Non-pigmented ciliary epithelial cell (primary cell): ENCODE results near the gene DNAL4.

Source experiments
- DNase-seq: peaks from one replicate; pipeline ENCODE4 v3.0.0-alpha.2; 2010; ENCODE audit warnings: low read depth

DNAL4 gene

DNA sequence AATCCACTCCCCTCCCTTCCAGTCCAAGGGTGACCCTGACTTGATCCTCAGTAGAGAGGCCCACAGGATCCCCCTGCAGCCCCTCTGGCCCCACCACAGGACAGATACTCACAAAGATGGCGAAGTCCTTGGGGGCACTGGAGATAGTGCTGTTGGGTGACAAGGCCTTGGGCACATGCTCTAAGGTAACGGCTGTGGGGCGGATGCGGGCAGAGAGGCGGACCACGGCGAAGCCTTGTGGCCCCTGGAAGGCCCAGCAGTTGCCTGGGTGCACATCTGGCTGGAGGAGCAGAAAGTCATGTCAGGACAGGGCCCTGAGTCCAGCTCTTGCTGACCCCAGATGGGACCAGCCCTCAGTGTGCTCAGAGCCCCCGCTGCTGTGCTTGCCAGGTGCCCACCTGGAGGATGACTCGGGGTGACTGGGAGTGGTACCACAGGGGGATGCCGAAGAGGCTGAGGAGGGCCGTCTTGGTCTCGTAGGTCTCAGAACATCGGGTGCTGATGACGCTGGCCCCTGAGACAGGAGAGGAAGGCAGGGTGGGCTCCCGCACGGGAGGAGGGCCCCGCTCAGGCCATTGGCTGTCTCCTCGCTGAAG is 55.4 kb downstream of the DNAL4 start:
- no peak for DNase-seq

DNA sequence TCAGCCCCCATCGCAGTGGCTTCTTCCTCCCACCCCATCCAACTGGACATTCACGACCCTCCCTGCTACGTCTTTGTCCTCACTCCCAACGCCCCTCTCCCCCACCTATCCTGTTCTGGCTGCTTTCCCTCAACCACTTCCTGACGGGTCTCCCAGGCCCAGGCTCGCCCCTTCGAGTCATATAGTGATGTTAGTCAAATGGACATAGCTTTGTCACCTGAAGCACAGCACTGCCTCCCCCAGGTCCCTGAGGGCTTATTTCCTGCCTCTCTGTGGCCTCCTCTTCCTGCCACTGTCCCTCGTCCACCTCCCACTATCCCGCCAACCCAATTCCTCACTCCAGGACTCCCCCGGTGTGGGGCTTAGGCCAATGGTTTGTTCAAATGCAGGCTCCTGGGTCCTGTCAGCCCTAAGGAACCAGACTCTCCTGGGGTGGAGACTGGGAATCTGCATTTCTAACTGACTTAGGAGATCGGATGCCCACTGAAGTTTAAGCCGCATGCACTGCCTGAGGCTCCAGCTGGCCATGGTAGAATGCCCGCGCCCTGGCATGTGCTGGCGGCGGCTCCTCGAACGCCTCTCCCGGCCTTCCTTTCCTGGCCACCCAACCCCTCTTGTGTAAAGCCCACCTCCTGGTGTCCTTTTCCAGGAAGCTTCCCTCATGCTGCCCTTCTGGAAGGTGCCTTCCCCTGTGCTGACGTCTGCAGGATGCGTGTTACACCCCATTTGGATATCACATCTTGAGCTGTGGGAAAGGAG is 56.5 kb downstream of the DNAL4 start:
- DNase-seq: no peak

DNA sequence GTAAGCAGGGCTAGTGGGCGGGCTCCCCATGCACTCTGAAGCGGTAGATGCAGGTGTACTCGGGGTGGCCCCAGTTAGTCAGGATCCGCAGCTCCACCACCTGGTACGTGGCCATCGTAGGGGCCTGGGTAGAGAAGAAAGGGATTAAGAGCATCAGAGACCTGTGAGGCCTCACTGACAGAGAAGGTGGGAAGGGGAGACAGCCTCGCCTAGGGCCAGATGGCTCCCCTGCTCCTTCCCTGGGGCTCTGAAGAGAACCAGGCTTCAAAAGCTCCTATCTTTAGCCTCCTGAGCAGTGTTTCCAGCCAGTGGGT is 57.7 kb downstream of the DNAL4 start:
- DNase-seq: no peak

DNA sequence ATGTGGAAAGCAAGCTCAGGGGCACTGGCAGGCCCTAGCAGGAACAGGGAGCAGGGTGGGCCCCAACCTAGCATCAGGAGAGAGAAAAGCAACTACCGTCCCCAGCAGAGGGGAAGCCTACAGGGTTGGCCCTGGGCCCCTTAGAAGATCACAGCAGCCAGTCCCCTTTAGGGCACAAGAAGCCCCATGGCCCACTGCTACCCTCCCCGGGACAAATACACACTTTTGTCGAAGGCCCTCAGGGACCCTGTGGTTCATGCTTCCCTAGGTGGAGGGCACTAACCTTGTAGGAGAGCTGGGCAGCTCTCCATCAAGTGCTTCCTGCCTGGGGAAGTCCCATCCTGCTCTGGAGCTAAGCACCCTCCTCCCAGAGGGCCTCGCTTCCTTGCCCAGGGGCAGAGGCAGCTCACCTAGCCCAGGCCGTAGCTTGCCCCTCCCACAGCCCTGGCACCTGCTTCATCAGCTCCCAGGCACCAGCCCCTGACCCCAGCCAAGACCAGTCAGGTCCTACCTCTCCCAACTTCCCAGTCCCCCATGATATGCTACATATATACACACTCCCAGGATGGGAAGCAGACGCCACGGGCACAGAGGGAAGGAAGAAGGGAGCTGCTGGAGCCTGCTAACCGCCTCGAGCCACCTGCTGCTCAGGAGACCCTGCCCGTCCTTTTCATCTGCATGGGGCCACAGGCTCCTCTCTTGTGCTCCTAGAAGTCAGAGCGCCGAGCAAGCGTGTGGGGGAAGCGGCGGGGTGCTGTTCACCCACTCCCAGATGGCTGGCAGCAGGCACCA is 58.3 kb downstream of the DNAL4 start:
- DNase-seq: no peak

DNA sequence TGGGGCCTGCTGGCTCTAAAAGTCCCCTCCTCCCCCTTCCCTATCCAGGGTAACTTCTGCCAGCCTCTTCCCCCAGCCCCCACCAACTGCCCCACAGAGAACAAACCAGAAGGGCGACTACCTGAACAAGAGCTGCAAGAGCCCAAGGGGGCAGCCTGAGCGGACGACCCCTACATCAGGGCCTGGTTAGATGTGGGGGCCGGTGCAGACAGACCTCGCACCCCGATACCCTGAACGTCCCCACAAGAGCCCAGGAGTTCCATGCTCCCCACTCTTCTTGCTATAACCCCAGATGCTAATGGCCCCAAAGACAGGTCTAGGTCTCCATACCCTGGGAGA is 58.8 kb downstream of the DNAL4 start:
- DNase-seq: no peak

DNA sequence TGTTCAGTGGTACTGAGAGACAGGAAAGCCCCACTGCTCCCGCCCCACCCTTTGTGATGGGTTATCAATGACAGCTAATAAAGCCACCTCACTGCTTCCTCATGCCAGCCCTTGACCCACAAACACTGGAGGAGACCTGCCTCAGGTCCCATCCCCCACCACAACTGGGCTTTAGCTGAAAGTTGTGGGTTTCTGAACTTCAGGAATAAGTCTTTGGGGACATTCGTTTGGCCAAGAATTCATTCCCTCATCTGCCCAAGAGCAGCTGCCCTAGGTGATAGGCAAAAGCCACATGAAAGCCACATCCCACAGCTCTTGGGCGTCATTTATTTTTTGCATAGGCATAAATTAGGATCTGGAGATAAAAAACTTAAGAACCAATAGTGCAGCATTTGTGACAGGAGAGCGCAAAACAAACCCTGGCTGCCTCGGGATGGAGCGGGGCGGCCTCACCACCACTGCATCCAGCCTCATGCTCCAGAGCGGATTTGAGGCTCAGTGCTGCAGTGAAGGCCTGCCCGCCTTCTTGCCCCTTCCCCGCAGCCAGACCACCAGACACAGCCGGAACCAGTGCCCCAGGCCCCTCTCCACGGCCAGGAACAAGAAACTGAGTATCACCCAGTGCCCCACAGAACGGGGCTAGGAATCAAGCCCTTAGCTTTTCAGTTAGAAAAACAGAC is 59.4 kb downstream of the DNAL4 start:
- DNase-seq: no peak

DNA sequence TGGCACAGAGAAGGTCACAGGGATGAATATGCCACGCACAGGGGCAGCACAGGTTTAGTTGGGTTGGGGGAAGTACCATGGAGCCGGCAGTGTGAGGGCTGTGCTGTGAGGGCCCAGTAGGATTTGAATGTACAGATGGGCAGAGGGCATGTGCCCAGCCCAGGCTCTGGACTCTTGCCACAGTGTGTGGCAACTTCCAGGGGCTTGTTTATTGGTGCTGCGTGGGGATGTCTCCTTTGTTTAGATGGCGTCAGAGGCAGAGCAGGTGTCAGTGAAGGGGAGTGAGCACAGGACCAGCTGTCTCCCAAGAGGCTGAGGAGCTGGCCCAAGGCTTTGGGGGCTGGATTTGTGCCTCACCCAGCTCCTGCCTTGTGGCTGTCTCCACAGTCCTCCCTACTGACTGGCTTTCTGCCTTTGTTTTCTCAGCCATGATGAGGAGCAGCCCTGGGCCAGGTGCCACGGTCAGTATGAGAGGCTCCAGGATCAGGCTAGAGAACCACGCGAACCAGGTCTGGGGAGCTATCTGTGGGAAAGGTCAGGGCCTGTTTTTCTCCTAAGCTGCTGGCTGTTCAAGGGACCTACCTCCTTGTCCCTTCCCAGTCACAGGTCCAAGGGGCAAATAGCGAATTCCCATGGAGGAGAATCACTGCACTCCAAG is 60.1 kb downstream of the DNAL4 start:
- no peak for DNase-seq

GRCh38 chr22:38733329-38733723 is 60.6 kb downstream of the DNAL4 start:
- no peak for DNase-seq

DNA sequence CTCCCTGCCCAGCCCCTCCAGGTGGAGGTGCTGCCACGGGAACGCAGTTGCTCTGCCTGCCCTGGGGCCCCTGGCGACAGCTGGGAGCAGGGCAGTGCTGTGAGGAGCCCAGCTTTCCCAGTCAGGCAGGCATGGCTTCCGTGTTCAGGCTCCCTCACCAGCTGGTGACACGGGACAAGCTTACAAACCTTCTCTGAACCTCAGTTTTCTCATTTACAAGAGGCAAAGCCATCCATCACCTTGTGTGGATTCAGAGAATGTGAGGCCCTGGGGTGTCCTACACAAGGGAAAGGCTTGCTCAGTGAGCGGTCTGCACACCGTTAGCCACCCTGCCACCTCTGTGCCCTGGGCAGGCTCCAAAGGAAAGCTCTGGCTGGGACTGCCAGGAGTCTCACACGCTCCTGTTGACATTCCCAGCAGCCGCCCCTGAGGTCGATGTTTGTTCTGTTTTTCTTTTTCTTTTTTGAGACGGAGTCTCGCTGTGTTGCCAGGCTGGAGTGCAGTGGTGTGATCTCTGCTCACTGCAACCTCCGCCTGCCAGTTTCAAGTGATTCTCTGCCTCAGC is 61.6 kb downstream of the DNAL4 start:
- DNase-seq: no peak

GRCh38 chr22:38731703-38732161 is 62.2 kb downstream of the DNAL4 start:
- DNase-seq: no peak

DNA sequence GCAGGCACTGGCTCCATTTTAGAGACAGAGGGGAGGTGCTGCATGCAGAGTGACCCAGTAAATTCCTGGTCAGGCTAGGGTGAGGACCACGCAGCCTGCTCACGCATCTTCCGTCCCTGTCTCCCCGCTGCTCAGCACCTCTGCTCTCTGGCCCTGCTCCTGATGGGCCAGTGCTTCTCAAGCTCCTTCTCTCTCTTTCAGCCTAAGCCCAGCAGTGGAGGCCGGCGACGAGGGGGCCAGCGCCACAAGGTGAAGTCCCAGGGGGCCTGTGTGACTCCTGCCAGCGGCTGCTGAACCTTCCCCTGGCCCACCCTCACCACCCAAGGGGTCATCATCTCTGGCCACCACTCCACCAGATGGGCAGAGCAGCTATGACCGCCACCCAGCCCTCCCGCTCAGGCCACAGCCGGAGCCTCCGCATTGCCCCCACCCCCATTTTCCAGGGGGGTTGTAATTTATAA is 63.5 kb downstream of the DNAL4 start:
- DNase-seq: no peak

DNA sequence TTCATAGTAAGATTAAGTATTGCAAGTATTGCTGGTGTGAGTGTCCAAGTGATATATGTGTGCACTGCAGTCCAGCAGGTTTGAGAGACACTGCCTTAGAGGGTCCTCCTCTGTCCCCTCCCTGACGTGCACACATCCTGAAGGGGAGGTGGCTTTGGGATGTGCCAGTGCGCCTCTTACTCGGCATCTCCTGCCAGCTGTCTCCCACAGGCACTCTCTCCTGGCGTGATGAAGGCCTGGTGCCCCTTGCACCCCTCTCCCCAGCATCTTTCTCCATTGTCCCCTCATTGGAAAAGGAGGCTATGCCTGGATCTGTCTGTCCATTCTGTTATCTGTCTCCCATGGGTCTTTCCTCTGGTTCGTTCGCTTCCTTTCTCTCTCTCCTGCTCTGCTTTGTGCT is 64.0 kb downstream of the DNAL4 start:
- no peak for DNase-seq

DNA sequence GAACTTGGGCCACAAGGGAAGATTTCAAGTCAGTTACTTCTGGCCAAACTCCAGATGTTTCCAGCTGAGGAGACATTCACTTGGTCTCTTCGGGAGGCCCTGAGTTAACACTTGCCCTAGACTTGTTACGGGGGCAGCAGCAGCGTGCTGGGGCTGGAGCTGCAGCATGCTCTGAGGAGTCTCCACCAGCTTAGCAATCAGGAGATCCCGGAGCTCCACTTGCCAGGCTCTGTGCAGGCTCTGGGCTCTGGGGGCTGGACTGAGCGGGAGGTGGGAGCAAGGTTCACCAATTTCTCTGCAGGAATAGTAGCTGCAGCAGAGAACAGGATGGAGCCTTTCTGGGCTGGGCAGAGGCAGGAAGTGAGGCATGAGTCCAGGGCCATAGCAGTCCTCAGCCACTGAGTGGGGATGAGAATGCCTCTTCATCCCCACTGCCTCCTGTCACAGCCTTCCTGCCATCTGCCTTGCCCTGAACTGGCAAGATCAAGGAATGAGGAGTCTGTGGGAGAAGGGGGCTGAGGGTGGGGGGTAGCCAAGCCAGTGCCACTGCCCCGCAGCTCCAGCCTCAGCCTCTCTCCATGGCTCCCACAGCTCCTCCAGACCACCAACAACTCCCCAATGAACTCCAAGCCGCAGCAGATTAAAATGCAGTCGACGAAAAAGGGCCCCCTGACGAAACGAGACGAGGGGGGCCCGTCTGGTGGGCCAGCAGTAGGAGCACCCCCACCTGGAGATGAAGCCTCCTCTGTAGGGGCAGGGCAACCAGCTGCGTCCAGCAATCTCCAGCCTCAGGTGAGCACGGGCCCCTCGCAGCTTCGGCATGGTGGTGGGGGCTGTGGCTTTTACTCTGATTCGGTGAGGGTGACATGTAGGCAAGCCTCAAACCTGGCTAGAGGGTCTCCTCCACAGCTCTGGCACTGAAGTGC is 64.8 kb downstream of the DNAL4 start:
- DNase-seq: no peak
